ENCODE measurements around the gene LCN12.
A peak's percentile ranks its signal among the peaks of the same experiment; 100 is the strongest.

Gene LCN12

DNA sequence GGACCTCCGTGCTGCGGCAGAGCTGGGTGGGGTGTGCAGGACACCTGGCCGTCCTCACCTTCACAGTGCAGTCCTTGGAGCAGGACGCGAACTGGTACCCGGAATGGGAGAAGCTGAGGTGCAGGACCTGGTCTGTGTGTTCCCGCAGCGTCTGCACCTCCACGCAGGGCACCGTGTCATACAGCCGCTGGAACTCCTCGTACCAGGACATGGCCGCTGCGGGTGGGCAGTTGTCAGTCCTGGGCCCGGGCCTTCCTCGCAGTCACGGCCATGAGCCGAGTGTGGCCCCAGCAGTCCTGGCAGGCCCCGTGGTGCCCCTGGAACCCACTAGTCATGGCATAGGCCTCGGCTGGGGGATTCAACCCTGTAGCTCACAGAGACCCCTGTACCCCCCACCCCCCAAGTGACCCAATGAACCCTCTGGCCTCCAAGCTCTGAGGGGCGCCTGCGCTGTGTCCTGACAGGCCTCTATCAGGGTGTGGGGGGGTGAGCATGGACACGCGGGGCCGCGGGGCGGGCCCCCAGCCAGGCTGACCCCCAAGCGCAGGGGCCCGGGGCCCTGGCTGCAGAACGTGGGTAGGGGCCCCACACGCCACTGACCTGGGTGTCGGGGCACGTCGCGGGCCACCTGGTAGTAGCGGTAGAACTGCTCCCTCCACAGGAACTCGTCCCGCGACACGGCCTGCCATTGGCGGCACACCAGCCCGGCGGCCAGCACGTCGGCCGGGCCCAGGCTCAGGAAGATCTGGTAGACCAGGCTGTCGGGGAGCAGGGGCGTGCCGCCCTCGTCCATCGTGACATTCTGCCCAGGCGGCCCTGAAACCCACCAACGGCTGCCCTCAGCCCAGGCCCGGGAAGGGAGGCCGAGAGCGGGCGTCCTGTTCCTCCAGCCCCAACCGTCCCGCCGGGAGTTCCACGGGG is 8.5 kb upstream of the LCN12 start:
- no peak for TF ChIP-seq JUND (IDR thresholded peaks at IDR 0.05; ENCODE audit: low read depth)
- in situ Hi-C loops (cut with HindIII; ENCODE audit: low pct_unique_long_range_greater_than_20kb, low sequenced_read_pairs) = no loop called here
- peak; percentile 60 to 77 for DNase-seq (ENCODE audit: low read depth in 1 of 2, low spot score in 1 of 2)

- in situ Hi-C loops (cut with HindIII; ENCODE audit: low pct_unique_long_range_greater_than_20kb, low sequenced_read_pairs) = no loop called here
- no peak for TF ChIP-seq JUND (IDR thresholded peaks at IDR 0.05; ENCODE audit: low read depth)
- DNase-seq (ENCODE audit: low read depth in 1 of 2, low spot score in 1 of 2) = peak; percentile 57 to 78
These were observed 7.9 kb upstream of the LCN12 start for GRCh38 chr9:136944212-136944518.

- TF ChIP-seq JUND (IDR thresholded peaks at IDR 0.05; ENCODE audit: low read depth) = no peak
- in situ Hi-C loops (cut with HindIII; ENCODE audit: low pct_unique_long_range_greater_than_20kb, low sequenced_read_pairs) = no loop called here
- DNase-seq (ENCODE audit: low read depth in 1 of 2, low spot score in 1 of 2) = peak; percentile 97 to 99
These were observed 7.3 kb upstream of the LCN12 start, which contains the start of the genes C8G and FBXW5 for GRCh38 chr9:136944519-136945332. C8G (plus strand) TSS chr9:136945243; CDS start chr9:136945321, 78 bp downstream. FBXW5 (minus strand) TSS chr9:136944738; CDS start chr9:136944083, 655 bp downstream.

DNA sequence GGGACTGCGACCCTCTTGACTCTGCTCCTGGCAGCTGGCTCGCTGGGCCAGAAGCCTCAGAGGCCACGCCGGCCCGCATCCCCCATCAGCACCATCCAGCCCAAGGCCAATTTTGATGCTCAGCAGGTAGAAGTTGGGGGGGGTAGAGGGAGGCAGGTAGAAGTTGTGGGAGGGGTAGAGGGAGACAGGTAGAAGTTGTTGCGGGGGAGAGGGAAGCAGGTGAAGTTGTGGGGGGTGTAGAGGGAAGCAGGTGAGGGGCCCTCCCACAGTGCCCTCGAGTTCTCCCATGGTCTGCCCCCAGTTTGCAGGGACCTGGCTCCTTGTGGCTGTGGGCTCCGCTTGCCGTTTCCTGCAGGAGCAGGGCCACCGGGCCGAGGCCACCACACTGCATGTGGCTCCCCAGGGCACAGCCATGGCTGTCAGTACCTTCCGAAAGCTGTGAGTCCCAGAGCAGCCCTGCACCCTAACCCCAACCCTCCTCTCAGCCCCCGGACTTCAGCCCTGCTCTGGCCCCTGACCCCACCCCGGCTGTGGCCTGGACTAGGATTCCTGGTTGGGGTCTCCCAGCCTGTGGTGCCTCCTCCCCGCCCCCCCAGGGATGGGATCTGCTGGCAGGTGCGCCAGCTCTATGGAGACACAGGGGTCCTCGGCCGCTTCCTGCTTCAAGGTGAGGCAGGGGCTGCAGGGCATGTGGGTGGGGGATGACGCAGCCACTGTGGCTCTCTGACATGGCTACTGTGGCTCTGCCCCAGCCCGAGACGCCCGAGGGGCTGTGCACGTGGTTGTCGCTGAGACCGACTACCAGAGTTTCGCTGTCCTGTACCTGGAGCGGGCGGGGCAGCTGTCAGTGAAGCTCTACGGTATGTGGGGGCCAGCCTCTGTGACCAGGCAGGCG is 6.5 kb upstream of the LCN12 start:
- in situ Hi-C loops (cut with HindIII; ENCODE audit: low pct_unique_long_range_greater_than_20kb, low sequenced_read_pairs) = no loop called here
- TF ChIP-seq JUND (IDR thresholded peaks at IDR 0.05; ENCODE audit: low read depth) = no peak
- no peak for DNase-seq (ENCODE audit: low read depth in 1 of 2, low spot score in 1 of 2)

- no peak for DNase-seq (ENCODE audit: low read depth in 1 of 2, low spot score in 1 of 2)
- no peak for TF ChIP-seq JUND (IDR thresholded peaks at IDR 0.05; ENCODE audit: low read depth)
- in situ Hi-C loops (cut with HindIII; ENCODE audit: low pct_unique_long_range_greater_than_20kb, low sequenced_read_pairs) = no loop called here
These were observed 5.6 kb upstream of the LCN12 start for GRCh38 chr9:136946228-136947027.

DNA sequence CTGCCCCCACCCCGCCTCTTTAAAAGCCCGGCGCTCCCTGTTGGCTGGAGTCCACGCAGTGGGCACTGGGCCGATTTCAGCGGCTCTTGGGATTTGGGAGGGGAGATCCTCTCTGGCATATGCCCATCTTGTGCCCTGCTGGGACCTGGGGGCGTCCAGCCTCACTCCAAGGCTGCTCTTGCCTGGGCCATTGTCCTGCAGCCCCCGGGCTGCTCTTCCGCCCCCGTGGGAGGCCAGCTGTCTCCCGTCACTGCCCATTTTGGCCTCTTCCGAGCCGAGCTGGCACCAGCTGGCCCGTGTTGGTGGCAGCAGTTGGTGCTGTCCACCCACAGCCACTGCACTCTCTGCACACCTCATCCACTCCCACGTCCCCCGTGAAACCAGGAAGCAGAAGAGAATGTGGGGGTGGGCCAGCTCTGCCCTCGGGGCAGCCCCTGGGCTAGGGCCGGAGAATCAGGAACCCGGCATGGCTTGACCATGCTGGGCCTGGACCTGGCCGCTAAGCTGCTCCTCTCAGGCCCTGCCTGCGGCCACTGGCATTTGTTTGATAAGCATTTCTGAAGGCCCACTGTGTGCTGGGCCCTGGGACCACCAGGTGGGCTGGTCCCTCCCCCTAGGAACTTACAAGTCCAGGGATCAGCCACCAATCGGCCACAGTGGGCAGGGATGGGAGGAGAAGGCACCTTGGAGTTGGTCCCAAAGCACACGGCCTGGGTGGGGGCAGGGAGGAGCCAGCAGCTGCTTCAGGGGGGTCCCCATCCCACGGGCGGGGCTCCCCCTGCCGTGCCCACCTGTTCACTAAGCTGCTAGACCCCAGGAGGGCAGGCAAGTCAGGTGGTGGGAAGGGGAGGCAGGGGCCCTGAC is 4.8 kb upstream of the LCN12 start:
- in situ Hi-C loops (cut with HindIII; ENCODE audit: low pct_unique_long_range_greater_than_20kb, low sequenced_read_pairs) = no loop called here
- no peak for DNase-seq (ENCODE audit: low read depth in 1 of 2, low spot score in 1 of 2)
- no peak for TF ChIP-seq JUND (IDR thresholded peaks at IDR 0.05; ENCODE audit: low read depth)

DNA sequence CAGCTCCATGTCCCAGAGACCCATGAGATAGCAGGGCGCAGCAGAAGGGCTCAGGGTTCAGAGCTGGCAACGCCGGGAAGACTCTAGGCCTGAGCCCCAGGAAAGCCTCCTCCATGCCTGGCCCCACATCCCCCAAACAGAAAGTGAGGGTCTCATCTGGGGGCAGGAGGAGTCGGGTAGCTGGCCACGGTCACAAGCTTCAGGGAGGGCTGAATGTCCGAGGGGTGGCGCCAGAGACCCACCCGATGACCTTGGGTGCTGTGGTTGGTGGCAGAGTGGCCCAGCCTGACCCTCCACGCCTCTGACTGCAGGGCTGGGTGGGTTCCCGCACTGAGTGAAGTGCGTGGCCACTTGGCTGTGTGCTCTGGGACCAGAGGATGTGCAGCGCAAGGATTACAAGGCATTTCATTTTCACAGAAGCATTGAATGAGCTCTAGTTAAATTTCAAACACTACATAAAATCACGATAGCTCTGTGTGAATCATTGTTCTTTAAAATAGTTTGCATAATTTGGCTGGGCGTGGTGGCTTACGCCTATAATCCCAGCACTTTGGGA is 4.0 kb upstream of the LCN12 start:
- TF ChIP-seq JUND (IDR thresholded peaks at IDR 0.05; ENCODE audit: low read depth) = no peak
- in situ Hi-C loops (cut with HindIII; ENCODE audit: low pct_unique_long_range_greater_than_20kb, low sequenced_read_pairs) = no loop called here
- DNase-seq (ENCODE audit: low read depth in 1 of 2, low spot score in 1 of 2) = peak in 1 of 2 experiments; percentile 61

DNA sequence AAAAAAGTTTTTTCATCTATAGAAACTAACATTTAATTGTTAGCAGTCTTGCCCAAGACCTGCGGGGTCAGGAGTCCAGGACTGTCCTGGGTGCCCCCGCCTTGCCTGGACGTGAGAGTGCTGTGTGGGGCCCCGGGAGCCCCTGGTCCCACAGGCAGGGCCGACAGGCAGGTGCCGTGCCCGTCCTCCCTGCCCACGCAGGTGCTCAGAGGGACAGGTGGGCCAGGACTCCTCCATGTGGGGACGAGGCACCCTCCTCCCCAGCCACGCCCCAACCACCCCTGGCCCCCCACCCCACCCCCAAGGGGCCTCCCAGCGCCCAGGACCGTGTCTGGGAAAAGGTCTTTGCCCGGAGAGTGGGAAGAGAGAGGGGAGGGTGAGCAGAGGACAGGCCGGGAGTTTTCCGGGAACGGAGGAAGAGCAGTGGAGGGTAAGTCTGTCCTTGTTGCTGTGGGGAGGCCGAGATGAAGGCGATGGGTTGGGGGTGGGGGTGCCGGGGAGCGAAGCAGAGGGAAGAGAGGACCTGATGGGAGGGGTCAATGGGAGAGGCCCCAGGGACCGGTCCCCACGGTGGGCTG is 2.7 kb upstream of the LCN12 start:
- DNase-seq (ENCODE audit: low read depth in 1 of 2, low spot score in 1 of 2) = no peak
- TF ChIP-seq JUND (IDR thresholded peaks at IDR 0.05; ENCODE audit: low read depth) = no peak
- in situ Hi-C loops (cut with HindIII; ENCODE audit: low pct_unique_long_range_greater_than_20kb, low sequenced_read_pairs) = no loop called here

DNA sequence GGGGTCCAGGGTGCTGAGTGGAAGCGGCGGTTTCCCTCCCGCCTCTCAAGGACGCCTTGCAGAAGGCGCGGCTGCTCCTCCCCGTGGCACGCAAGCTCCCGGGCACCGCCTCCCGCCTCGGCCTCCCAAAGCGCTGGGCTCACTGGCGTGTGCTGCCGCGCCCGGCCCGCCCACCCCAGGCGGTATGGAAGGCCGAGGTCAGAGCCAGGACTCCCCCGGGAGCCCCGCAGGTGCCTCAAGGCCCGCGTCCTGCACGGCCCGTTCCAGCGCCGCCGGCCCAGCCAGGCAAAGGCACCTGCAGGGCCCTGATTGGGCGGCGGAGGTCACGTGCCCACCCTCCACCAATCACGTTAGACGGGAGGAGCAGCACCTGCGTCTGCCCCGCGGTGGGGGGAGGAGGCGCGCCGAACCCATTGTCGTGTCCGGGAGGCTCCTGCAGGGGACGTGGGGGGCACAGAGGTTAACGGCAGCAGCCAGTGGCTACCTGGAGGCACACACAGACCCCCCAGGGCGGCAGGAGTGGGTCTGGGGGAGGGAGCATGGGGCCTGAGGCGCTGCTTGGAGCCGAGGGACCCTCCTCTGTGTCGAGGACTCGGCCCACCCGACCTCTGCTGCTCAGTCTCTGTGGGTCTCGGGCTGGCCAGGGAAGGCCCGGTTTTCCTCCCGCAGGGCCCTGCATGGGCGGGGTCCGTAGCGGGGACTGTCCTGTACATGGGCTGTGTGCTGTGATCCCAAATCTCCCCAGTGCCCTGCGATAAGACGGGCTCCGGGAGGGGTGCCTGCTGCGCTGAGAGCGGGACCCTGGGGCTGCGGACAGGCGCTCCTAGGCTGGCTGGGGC is 2.0 kb upstream of the LCN12 start:
- DNase-seq (ENCODE audit: low read depth in 1 of 2, low spot score in 1 of 2) = peak; percentile 99 to 100
- in situ Hi-C loops (cut with HindIII; ENCODE audit: low pct_unique_long_range_greater_than_20kb, low sequenced_read_pairs) = no loop called here
- no peak for TF ChIP-seq JUND (IDR thresholded peaks at IDR 0.05; ENCODE audit: low read depth)

Measured in T47D (cell line).